22Rv1 (cell line): ENCODE data around the gene CMTM5.
A peak's percentile ranks its signal among the peaks of the same experiment; 100 is the strongest.

Experiments used
- H3K27ac ChIP-seq: fragments of 450-650 bp; 2 replicates; pipeline ENCODE4 v1.5.1; 2017
- CTCF ChIP-seq: fragments of 450-650 bp; IDR thresholded peaks from 2 replicates; pipeline ENCODE4 v1.5.1; 2017; ENCODE audit warnings: mild to moderate bottlenecking
- ZFX ChIP-seq: fragments of 450-650 bp; IDR thresholded peaks from 2 replicates; pipeline ENCODE4 v1.6.1; 2017; ENCODE audit warnings: antibody characterized with exemption, borderline replicate concordance

CMTM5 gene

GRCh38 chr14:23346693-23347405 is 30.0 kb upstream of the CMTM5 start:
- TF ChIP-seq ZFX (no peak), CTCF (no peak)
- H3K27ac ChIP-seq: no peak overlapping the region

GRCh38 chr14:23347406-23348296 is 29.2 kb upstream of the CMTM5 start:
- no peak overlapping the region for H3K27ac ChIP-seq
- TF ChIP-seq CTCF: no peak
- no peak for TF ChIP-seq ZFX

GRCh38 chr14:23348297-23348655 is 28.6 kb upstream of the CMTM5 start:
- H3K27ac ChIP-seq: no peak overlapping the region
- no peak for TF ChIP-seq ZFX
- TF ChIP-seq CTCF: no peak

- no peak overlapping the region for H3K27ac ChIP-seq
- TF ChIP-seq ZFX: no peak
- no peak for TF ChIP-seq CTCF
Measured at GRCh38 chr14:23349156-23349845, 27.5 kb upstream of the CMTM5 start.

- no peak overlapping the region for H3K27ac ChIP-seq
- TF ChIP-seq CTCF: no peak; the same call in 1 of the 2 replicates
- no peak for TF ChIP-seq ZFX
Measured at GRCh38 chr14:23351681-23352505, 25.0 kb upstream of the CMTM5 start.

GRCh38 chr14:23352506-23353432 is 24.1 kb upstream of the CMTM5 start, which contains the start of gene SLC22A17:
Gene SLC22A17, minus strand, starts transcription at chr14:23352887.
- TF ChIP-seq CTCF (peak; percentile 31), ZFX (no peak)
- no peak within 1 kb of the TSS for H3K27ac ChIP-seq
